Natural killer cell treated with Interleukin-12 subunit alpha and Interleukin-12 subunit beta and Interleukin-15 and Interleukin-18, amount 100 ng/mL, for 72 hours (primary cell): Measurements from ENCODE around the gene ADIPOR2. TPM values are rescaled to one million over a fixed set of nuclear protein-coding genes. Genes with fewer than 3 reads are reported as not detected.

Experiments used
- ATAC-seq, 2 donors: fragments of 150-1000 bp; cut with Tn5 transposase in 1 of 2; sonication (Bioruptor Pico), chemical (Tn5 transposase) in 1 of 2; 2 replicates each; pipeline ENCODE4 v1.10.0; 2021
- DNase-seq: peaks from one replicate; pipeline ENCODE4 v3.0.0; 2022; ENCODE audit warnings: low spot score
- H3K27ac Mint-ChIP-seq, 2 donors: 1 replicate in 1 of 2; 2 replicates in 1 of 2; pipeline ENCODE4 v1.8.0; 2022; ENCODE audit warnings: mixed read lengths in 2 of 2, mild to moderate bottlenecking in 1 of 2, moderate library complexity in 1 of 2
- H3K27me3 Mint-ChIP-seq, 2 donors: 1 replicate in 1 of 2; 2 replicates in 1 of 2; pipeline ENCODE4 v1.8.0; 2022; ENCODE audit warnings: mixed read lengths in 2 of 2
- H3K36me3 Mint-ChIP-seq: one replicate; pipeline ENCODE4 v1.8.0; 2022; ENCODE audit warnings: mixed read lengths
- H3K4me1 Mint-ChIP-seq, 2 donors: 1 replicate in 1 of 2; 2 replicates in 1 of 2; pipeline ENCODE4 v1.8.0; 2022; ENCODE audit warnings: low read depth in 2 of 2, mixed read lengths in 2 of 2, mild to moderate bottlenecking in 1 of 2
- H3K4me3 Mint-ChIP-seq: one replicate; pipeline ENCODE4 v1.8.0; 2022; ENCODE audit warnings: mixed read lengths
- H3K9me3 Mint-ChIP-seq: 2 replicates; pipeline ENCODE4 v1.8.0; 2022; ENCODE audit warnings: mixed read lengths
- total RNA-seq, 2 donors: library from RNA; stranded (reverse); gene quantifications; one replicate each; pipeline ENCODE4 v1.2.3, GENCODE V29; 2022

The ADIPOR2 gene
- total RNA-seq, 2 donors from 2014 or later = 72.5 to 74.5 TPM

DNA sequence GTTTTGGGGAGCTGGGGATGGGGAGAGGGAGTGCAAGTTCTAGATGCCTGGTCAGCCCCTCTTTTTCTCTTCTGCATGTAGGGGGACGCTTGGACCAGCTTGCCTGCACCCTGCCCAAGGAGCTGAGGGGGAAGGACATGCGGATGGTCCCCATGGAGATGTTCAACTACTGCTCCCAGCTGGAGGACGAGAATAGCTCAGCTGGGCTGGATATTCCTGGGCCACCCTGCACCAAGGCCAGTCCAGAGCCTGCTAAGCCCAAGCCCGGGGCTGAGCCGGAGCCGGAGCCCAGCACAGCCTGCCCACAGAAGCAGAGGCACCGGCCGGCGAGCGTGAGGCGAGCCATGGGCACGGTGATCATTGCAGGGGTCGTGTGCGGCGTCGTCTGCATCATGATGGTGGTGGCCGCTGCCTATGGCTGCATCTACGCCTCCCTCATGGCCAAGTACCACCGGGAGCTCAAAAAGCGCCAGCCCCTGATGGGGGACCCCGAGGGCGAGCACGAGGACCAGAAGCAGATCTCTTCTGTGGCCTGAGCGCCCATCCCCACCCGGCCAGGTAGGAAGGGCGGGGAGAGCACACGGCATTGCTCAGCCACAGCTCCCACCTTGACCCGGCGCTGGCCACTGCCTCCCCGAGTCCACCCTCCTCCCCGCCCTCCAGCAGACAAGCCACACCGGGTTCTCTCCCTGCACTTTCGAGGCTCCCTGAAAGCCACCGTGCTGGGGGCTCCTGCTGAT is 143.5 kb downstream of the ADIPOR2 start:
- H3K4me3 Mint-ChIP-seq = no peak overlapping the region
- H3K27me3 Mint-ChIP-seq = peaks cover 5 to 13% of the 10 kb centered on the region in 2 donors
- DNase-seq = no peak
- no peaks in the 10 kb centered on the region for H3K36me3 Mint-ChIP-seq
- no peaks in the 10 kb centered on the region for H3K9me3 Mint-ChIP-seq
- H3K27ac Mint-ChIP-seq = no peak overlapping the region
- no peaks in the 10 kb centered on the region for H3K4me1 Mint-ChIP-seq
- ATAC-seq = no peak

DNA sequence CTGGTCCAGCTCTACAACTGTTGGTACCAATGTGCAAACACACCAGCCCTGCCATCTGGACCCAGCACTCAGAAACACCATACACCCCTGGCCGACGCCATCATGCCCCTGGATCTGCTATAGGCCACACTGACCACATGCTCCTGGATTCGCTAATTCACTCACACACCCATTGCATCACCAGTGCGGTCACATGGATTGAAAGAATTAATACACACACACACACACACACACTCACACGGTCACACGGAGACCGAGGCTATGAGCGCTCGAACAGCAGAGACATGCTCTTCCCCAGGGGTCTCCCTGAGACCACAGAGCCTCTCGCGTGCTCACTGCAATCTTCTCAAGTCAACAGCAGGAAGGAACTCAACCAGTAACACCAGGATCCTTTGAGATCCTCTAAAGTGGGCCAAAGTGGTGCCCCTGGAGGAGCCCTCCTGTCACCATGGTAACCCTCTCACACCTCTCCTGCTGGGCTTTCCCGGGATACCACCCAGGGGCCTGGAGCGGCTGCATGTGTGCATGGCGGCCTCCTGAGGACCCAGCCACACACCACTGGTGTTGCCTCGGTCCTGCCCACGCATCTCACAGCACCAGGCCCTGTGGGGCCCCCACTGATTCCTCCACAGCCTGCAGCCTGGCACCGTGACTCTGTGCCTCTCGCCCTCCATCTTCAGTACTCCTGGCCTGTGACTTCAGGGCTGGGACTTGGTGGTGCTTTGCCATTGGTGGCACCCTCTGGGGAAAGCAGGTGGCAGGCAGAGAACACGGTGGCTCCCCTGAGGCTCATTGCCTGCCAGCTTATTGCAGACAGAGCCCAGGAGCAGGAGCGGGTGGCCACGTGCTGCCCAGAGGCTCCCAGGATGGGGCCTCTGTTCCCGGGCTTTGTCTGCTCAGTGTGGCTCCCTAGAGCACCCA is 144.6 kb downstream of the ADIPOR2 start:
- peaks cover 5 to 11% of the 10 kb centered on the region in 2 donors for H3K27me3 Mint-ChIP-seq

DNA sequence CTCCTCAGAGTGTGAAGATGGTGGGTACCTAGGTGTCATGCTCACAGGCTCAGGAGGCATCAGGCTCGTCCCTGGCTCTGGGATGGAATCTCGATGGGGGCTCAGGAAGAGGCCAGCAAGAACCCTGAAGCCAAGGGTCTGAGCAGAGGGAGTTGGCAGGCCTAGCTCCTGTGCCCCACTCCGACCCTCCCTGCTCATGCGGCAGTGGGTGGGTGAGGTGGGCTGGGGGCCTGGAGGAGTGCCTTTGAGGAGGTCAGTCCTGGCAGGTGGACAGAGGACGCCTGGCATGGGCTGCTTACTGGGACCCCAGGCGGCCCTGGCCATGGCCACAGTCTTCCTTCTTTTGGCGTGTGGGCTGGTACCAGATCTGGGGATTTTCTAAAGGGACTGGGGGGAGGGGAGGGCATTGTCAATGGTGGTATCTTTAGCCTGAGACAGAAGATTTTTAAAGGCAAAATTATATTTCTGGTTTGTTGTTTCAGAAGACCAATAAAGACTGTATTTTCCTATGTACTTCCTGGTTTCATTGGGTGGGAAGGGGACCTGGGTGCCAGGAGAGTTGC is 145.5 kb downstream of the ADIPOR2 start:
- Mint-ChIP-seq H3K4me1 (no peaks in the 10 kb centered on the region), H3K36me3 (no peaks in the 10 kb centered on the region), H3K27ac (no peak overlapping the region), H3K27me3 (peaks cover 5 to 7% of the 10 kb centered on the region in 2 donors), H3K4me3 (no peak overlapping the region), H3K9me3 (no peaks in the 10 kb centered on the region)
- no peak for DNase-seq
- ATAC-seq = no peak

More for the DNA sequence above, 144.6 kb downstream of the ADIPOR2 start:
- H3K36me3 Mint-ChIP-seq = no peaks in the 10 kb centered on the region
- H3K27ac Mint-ChIP-seq = no peak overlapping the region
- no peak overlapping the region for H3K4me3 Mint-ChIP-seq
- DNase-seq (no peak), ATAC-seq (no peak)
- no peaks in the 10 kb centered on the region for H3K4me1 Mint-ChIP-seq
- H3K9me3 Mint-ChIP-seq = no peaks in the 10 kb centered on the region

DNA sequence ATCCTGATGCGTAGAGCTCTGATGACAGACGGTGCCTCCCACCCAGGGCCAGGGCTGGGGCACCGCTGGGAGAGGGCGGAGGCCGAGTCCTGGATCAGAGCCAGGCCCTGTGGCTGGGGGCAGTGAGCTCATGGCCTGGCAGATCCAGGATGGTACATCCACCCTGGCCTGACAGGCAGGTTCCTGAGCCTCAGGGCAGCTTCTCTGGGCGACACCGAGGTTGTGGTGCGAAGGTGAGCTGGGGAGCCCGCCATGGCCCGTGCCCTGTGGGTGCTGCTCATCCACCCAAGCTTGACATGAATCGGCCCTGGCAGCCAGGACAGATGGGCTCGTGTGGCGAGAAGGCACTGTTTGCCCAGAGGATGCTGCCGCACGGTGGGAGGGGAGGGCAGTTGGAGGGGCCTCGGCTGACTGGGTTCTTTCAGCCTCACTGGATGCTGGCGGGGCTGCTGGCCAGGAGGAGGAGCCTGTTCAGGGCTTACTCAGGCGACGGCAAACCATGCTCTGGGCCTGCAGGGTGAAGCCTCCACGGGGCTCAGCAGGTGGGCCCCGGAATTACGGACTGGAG is 146.1 kb downstream of the ADIPOR2 start:
- ATAC-seq = no peak
- Mint-ChIP-seq H3K9me3 (no peaks in the 10 kb centered on the region), H3K27me3 (peaks cover 4 to 5% of the 10 kb centered on the region in 2 donors), H3K4me3 (no peak overlapping the region), H3K36me3 (no peaks in the 10 kb centered on the region), H3K4me1 (peaks cover 0 to 1% of the 10 kb centered on the region in 2 donors), H3K27ac (no peak overlapping the region)
- no peak for DNase-seq

DNA sequence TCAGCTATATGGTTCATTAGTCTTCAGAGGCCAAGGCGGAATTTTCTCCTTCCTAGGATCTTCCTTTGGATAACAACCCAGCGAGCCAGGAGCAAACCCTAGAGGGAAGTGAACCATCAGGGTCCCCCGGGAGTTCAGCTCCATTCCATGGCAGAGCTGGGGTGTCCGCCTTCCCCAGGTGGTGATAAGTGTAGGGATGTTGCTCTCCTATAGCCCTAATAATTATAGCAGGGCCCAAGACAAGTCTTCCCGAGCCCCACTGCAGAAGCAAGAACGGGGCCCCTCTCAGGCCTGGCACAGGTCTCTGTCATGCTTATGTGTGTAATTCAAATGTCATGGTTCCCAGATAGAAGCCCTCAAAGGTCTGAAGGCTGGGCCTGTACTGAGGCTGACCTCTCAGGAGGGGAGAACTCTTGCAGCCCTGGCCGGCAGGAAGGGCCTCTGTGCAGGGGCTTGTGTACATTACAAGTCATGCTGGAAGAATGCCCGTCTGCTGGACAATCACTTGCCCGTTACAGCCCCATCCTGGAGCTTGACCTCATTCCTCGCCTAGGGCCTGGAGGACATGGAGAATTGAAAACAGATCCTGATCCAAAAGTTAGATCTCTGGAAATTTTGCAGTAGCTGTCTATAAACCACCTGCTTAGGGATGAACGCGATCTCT is 146.8 kb downstream of the ADIPOR2 start:
- DNase-seq (no peak), ATAC-seq (peak in 1 of 2 donors; percentile 25)

More for the DNA sequence above, 146.8 kb downstream of the ADIPOR2 start:
- peaks cover 0 to 5% of the 10 kb centered on the region in 2 donors for H3K27me3 Mint-ChIP-seq
- H3K4me1 Mint-ChIP-seq = peaks cover 0 to 2% of the 10 kb centered on the region in 2 donors
- H3K27ac Mint-ChIP-seq = no peak overlapping the region
- no peaks in the 10 kb centered on the region for H3K9me3 Mint-ChIP-seq
- no peaks in the 10 kb centered on the region for H3K36me3 Mint-ChIP-seq
- no peak overlapping the region for H3K4me3 Mint-ChIP-seq

Other genes starting within 250 kb of the ADIPOR2 start
- 10 to 100 TPM; 19.4 to 26.2 TPM for gene FBXL14, start 96.5 kb upstream of the ADIPOR2 start, total RNA-seq
- under 1 TPM in 1 of 2 donors, not detected in 1; 0.47 TPM for gene WNT5B, start 61.8 kb upstream of the ADIPOR2 start, total RNA-seq
- gene LRTM2, start 129.5 kb downstream of the ADIPOR2 start, total RNA-seq = not detected
- 10 to 100 TPM in 1 of 2 donors, 1 to 10 TPM in 1; 4.5 to 12.1 TPM for gene CACNA2D4, start 227.6 kb downstream of the ADIPOR2 start, total RNA-seq